ENCODE measurements around the gene ZNF598. TPM values are rescaled to one million over a fixed set of nuclear protein-coding genes. Genes with fewer than 3 reads are reported as not detected.
A peak's percentile ranks its signal among the peaks of the same experiment; 100 is the strongest.

ZNF598 gene
- total RNA-seq (10 to 100 TPM; 39.7 to 43.6 TPM), total RNA-seq (41.7 to 147 (median 66.9) reads per million in 172 experiments)
- polyA plus RNA-seq (2013, experiment 1 of 2) = 24.6 TPM
- 31.5 TPM for polyA plus RNA-seq (2013, experiment 2 of 2)

DNA sequence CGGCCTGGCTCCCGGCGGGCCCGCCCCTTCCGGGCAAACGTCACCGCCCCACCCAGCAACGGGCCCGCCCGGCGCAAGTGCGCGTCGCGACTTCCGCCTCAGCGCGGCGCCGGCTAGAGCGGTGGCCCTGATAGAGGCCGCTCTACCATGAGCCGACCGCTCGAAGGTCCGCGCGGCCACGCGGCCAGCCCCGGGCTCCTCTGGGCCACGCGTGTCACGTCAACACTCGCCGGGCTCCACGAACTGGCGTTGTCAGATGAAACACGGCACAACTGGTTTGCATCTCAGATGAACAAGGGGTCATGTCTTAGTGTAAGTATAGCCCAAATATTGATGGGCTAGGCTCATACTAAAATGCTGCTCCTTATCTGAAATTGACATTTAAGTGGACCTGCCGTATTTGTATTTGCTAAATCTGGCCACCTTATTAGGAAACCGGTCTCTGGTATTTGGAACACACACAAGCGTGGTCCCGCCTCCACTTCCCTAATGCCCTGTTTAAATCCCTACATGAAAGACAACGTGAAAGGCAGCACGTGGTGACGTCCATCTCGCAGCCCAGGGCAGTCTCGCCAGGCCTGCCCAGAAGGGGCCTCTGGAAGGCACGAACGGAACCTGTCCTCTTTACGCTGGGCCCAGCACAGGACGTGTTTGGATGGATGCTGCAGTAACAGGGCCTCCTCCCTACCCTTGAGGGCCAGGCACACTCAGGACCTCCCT, at the start of gene ZNF598:
TSS of gene ZNF598 (minus strand) at position 31 of the 720 bp plus-strand sequence.
- H3K27me3 ChIP-seq (ENCODE audit: control insufficient read depth in 1 of 2, insufficient read depth in 2 of 2, low read length in 2 of 2) = no peaks in the 10 kb centered on the region
- peak within 1 kb of the TSS; percentile 68 for H3K4me3 ChIP-seq (ENCODE audit: low read length)
- intact Hi-C loops (cut with DNase I, micrococcal nuclease) = loop anchor here in 1 of 2 experiments (1.0 to 5.0 kb wide), 4 partner anchors 18 to 49 kb away; partner anchors contain the start of genes NTHL1, TBL3 and TSC2
- peak; percentile 47 to 93 (median 75) for DNase-seq
- Mint-ChIP-seq H3K4me1 (ENCODE audit: low read depth) (peaks cover 40% of the 10 kb centered on the region), H3K9me3 (no peaks in the 10 kb centered on the region), H3K27me3 (no peaks in the 10 kb centered on the region), H3K36me3 (ENCODE audit: low read depth) (peaks cover 7% of the 10 kb centered on the region), H3K4me3 (peak within 1 kb of the TSS; percentile 93), H3K27ac (peak within 1 kb of the TSS; percentile 92)
- H3K27ac ChIP-seq (ENCODE audit: low read depth in 1 of 2, low read length in 2 of 2) = peak within 1 kb of the TSS; percentile 78 to 89
- peak; percentile 91 for ATAC-seq (ENCODE audit: poor library complexity)
- H3K36me3 ChIP-seq (ENCODE audit: insufficient read depth, low read length) = peaks cover 11% of the 10 kb centered on the region
- TF ChIP-seq CTCF (IDR thresholded peaks at IDR 0.05) = no peak
- ChIA-PET CTCF (no interaction called here), POLR2A (interaction anchor here (1.0 to 5.5 kb wide), 4 partner anchors 14 to 146 kb away, joined by 4 to 30 read pairs (median 6); partner anchors contain the start of genes RPS2, TBL3 and TRAF7)
- H3K4me1 ChIP-seq (ENCODE audit: insufficient read depth, low read length) = peaks cover 52% of the 10 kb centered on the region
- no peaks in the 10 kb centered on the region for H3K9me3 ChIP-seq (ENCODE audit: control insufficient read depth in 1 of 2, insufficient read depth in 1 of 2, low read length in 2 of 2)

DNA sequence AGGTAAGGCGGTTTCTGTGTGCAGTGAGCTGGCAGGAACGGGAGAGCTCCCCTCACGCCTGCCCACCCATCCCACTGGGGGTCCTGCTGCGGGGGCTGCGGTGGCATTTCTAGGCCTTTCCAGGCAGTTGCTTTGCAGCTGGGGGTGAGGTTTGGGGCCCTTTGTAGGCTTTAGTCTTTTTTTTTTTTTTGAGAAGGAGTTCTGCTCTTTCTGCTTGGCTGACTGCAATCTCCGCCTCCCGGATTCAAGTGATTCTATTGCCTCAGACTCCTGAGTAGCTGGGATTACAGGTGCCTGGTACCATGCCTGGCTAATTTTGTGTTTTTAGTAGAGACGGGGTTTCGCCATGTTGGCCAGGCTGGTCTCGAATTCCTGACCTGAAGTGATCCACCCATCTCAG, 49.3 kb upstream of the ZNF598 start:
- H3K27ac ChIP-seq (ENCODE audit: low read depth in 1 of 2, low read length in 2 of 2) = no peak overlapping the region
- no peaks in the 10 kb centered on the region for H3K4me1 ChIP-seq (ENCODE audit: insufficient read depth, low read length)
- peaks cover 68% of the 10 kb centered on the region for H3K36me3 ChIP-seq (ENCODE audit: insufficient read depth, low read length)
- ChIA-PET POLR2A (no interaction called here), CTCF (no interaction called here)
- no peak overlapping the region for H3K27ac Mint-ChIP-seq
- no peaks in the 10 kb centered on the region for H3K9me3 ChIP-seq (ENCODE audit: control insufficient read depth in 1 of 2, insufficient read depth in 1 of 2, low read length in 2 of 2)
- DNase-seq = no peak
- H3K36me3 Mint-ChIP-seq (ENCODE audit: low read depth) = peaks cover 27% of the 10 kb centered on the region
- H3K27me3 Mint-ChIP-seq = no peaks in the 10 kb centered on the region
- H3K4me3 ChIP-seq (ENCODE audit: low read length) = no peak overlapping the region
- intact Hi-C loops (cut with DNase I, micrococcal nuclease) = no loop called here
- H3K27me3 ChIP-seq (ENCODE audit: control insufficient read depth in 1 of 2, insufficient read depth in 2 of 2, low read length in 2 of 2) = no peaks in the 10 kb centered on the region
- H3K9me3 Mint-ChIP-seq = no peaks in the 10 kb centered on the region
- H3K4me1 Mint-ChIP-seq (ENCODE audit: low read depth) = no peaks in the 10 kb centered on the region
- no peak for TF ChIP-seq CTCF (IDR thresholded peaks at IDR 0.05)
- no peak overlapping the region for H3K4me3 Mint-ChIP-seq
- no peak for ATAC-seq (ENCODE audit: poor library complexity)

GRCh38 chr16:2058420-2058819, 48.8 kb upstream of the ZNF598 start:
- Histone ChIP-seq H3K36me3 (ENCODE audit: insufficient read depth, low read length) (peaks cover 69% of the 10 kb centered on the region), H3K9me3 (ENCODE audit: control insufficient read depth in 1 of 2, insufficient read depth in 1 of 2, low read length in 2 of 2) (no peaks in the 10 kb centered on the region), H3K4me3 (ENCODE audit: low read length) (no peak overlapping the region), H3K27me3 (ENCODE audit: control insufficient read depth in 1 of 2, insufficient read depth in 2 of 2, low read length in 2 of 2) (no peaks in the 10 kb centered on the region), H3K4me1 (ENCODE audit: insufficient read depth, low read length) (no peaks in the 10 kb centered on the region), H3K27ac (ENCODE audit: low read depth in 1 of 2, low read length in 2 of 2) (no peak overlapping the region)
- intact Hi-C loops (cut with DNase I, micrococcal nuclease) = no loop called here
- ChIA-PET POLR2A (no interaction called here), CTCF (no interaction called here)
- H3K4me3 Mint-ChIP-seq = no peak overlapping the region
- DNase-seq (no peak), ATAC-seq (ENCODE audit: poor library complexity) (no peak)
- H3K27me3 Mint-ChIP-seq = no peaks in the 10 kb centered on the region
- peaks cover 31% of the 10 kb centered on the region for H3K36me3 Mint-ChIP-seq (ENCODE audit: low read depth)
- H3K4me1 Mint-ChIP-seq (ENCODE audit: low read depth) = no peaks in the 10 kb centered on the region
- no peaks in the 10 kb centered on the region for H3K9me3 Mint-ChIP-seq
- H3K27ac Mint-ChIP-seq = no peak overlapping the region
- no peak for TF ChIP-seq CTCF (IDR thresholded peaks at IDR 0.05)

All from CD4-positive, alpha-beta T cell (primary cell).